Measurements from ENCODE around the gene CD79A. TPM values are rescaled to one million over a fixed set of nuclear protein-coding genes. Genes with fewer than 3 reads are reported as not detected.

Gene CD79A
- total and polyA plus RNA-seq, 7 donors: 1.8 to 169 (median 3.6) TPM; not detected in 4

DNA sequence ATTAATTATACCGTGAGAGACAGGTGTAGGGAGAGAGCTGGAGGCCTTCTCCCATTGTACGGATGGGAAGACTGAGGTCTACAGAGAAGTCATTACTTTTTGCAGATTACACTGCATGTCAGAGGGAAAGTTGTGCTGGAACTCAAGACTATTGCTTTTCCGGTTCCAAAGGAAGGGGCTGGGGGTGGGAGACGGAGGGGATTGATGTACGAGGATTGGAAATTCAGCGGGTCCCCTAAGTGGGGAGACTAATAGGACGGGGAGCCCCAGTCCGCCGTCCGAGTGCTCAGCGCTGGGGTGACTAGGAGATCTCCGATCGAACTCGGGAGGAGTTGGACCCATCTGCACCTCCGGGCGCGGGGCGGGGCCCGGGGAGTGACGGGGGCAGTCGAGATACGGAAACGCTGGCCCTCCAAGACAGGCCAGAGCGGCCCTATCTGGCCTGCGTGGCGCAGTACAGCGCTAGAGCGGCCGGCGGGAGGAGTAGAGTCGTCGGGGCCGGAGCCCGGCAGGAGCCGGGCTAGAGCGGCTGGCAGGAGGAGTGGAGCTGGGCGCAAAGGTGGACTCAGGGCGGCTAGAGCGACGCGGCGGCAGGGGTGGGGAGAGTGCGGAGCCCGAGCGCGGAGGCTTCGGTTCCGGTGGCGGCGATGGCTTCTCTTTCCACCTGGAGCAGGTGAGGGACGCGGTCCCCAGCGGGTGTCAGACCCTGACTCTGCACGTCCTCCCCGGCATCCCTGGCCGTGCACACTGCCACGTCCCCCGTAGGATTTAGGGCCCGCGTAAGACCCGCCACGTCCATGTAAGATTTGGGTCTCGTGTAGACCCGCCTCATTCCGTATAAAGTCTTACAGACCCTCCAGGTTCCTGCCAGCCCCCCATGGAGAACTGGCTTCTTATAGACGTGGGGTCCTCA, 7.0 kb downstream of the CD79A start:
- WGBS, 2 donors: 1% methylated on average over 66 of the region's 66 CpGs
- no peaks in the 10 kb centered on the region for H3K27me3 ChIP-seq
- peak overlapping the region; percentile 81 to 97 (median 90) for H3K4me3 ChIP-seq
- peak overlapping the region; percentile 72 to 86 (median 84) for H3K27ac ChIP-seq
- H3K4me1 ChIP-seq: peaks cover 0 to 38% (median 17%) of the 10 kb centered on the region in 4 donors
- intact Hi-C loops (cut with DNase I): no loop called here
- H3K9me3 ChIP-seq: no peaks in the 10 kb centered on the region
- peaks cover 0 to 5% (median 2%) of the 10 kb centered on the region in 4 donors for H3K36me3 ChIP-seq
- DNase-seq: peak; percentile 97
- TF ChIP-seq POLR2AphosphoS5 (IDR thresholded peaks at IDR 0.05) (peak; percentile 66 to 84 (median 81)), POLR2A (IDR thresholded peaks at IDR 0.05) (peak; percentile 29 to 67), EP300 (IDR thresholded peaks at IDR 0.05) (no peak)
- TF ChIP-seq, protein P1, sequence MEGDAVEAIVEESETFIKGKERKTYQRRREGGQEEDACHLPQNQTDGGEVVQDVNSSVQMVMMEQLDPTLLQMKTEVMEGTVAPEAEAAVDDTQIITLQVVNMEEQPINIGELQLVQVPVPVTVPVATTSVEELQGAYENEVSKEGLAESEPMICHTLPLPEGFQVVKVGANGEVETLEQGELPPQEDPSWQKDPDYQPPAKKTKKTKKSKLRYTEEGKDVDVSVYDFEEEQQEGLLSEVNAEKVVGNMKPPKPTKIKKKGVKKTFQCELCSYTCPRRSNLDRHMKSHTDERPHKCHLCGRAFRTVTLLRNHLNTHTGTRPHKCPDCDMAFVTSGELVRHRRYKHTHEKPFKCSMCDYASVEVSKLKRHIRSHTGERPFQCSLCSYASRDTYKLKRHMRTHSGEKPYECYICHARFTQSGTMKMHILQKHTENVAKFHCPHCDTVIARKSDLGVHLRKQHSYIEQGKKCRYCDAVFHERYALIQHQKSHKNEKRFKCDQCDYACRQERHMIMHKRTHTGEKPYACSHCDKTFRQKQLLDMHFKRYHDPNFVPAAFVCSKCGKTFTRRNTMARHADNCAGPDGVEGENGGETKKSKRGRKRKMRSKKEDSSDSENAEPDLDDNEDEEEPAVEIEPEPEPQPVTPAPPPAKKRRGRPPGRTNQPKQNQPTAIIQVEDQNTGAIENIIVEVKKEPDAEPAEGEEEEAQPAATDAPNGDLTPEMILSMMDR (IDR thresholded peaks at IDR 0.05): no peak

DNA sequence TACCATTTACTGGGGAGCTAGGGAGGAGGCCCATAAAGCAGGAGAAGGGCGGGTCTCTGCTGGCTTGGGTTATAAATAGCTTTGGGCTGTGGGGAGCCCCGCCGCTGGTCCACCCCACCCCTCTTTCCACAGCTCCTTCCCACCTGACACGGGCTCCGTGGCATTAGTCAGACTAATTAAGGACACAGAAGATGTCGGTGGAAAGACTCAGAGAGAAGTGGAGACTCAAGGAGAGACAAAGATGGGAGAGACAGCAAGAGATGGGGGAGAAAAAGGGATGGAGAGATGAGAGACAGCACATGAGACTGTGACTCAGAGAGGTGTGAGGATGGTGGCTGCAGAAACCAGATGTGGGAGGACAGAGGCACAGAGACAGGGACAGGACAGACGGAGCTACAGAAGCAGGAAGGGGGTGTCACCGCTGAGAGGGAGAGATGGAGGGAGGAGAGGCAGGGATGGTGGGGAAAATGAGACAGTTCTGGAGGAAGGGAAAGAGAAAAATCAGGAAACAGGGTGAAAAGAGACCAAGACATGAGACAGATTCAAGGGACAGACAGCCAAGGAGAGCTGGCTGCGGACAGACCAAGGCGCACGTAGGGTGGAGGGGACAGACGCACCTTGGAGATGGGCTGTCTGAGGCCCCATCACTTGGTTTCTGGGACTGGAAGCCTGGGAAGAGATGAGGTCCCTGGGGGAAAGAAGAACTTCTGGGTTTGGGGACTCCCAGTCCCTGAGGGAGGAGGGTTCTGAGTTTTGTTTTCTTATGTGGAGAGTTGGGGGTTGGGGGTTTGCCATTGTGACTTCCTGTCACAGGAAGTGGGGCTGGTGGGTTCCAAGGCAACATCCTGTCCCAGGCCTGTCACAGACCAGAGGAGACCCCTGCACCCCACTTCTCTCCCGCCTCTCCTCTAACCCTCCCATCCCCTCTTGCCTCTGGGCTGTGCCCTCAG, 10.0 kb downstream of the CD79A start:
- Histone ChIP-seq H3K36me3 (peaks cover 0 to 24% (median 6%) of the 10 kb centered on the region in 4 donors), H3K4me1 (peaks cover 0 to 38% (median 17%) of the 10 kb centered on the region in 4 donors), H3K27me3 (no peaks in the 10 kb centered on the region), H3K4me3 (no peak overlapping the region), H3K27ac (no peak overlapping the region), H3K9me3 (no peaks in the 10 kb centered on the region)
- no peak for DNase-seq
- TF ChIP-seq, protein P1 (IDR thresholded peaks at IDR 0.05): no peak
- TF ChIP-seq POLR2A (IDR thresholded peaks at IDR 0.05) (no peak), POLR2AphosphoS5 (IDR thresholded peaks at IDR 0.05) (no peak), EP300 (IDR thresholded peaks at IDR 0.05) (no peak)
- 30 to 41% methylated on average over 13 of the region's 13 CpGs for WGBS, 2 donors
- intact Hi-C loops (cut with DNase I): no loop called here

DNA sequence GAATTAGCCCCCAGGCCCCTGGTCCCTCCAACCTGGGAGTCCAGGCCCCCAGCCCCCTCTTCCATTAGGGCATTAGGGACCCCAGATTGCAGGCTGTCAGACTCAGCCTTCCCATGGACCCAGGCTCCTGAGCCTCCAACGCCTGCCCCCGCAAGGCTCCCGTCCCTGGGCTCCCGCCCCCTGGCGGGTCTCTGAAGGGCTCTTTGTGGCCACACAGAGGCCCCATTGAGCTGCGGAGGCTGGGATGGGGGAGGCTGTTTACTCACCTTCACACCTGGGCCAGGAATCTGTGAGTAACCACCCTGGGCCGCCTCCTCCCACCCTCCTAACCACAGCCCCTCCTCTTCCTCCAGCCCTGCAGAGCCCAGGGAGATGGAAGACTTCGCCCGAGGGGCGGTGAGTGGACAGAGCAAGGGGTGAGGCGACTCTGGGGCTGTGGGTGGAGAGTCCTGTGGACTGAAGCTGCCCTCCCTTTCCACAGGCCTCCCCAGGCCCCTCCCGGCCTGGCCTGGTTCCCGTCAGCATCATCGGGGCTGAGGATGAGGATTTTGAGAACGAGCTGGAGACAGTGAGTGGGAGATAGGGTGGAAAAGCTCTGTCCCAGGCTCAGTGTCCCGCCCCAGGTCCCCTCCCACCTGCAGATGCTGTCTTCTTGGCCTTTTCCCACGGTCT, 10.8 kb downstream of the CD79A start:
- intact Hi-C loops (cut with DNase I): no loop called here
- peaks cover 0 to 38% (median 14%) of the 10 kb centered on the region in 4 donors for H3K4me1 ChIP-seq
- 14 to 22% methylated on average over 17 of the region's 17 CpGs for WGBS, 2 donors
- no peaks in the 10 kb centered on the region for H3K9me3 ChIP-seq
- peaks cover 0 to 31% (median 14%) of the 10 kb centered on the region in 4 donors for H3K36me3 ChIP-seq
- TF ChIP-seq EP300 (IDR thresholded peaks at IDR 0.05): no peak
- TF ChIP-seq, protein P1 (IDR thresholded peaks at IDR 0.05): no peak
- TF ChIP-seq POLR2A (IDR thresholded peaks at IDR 0.05): no peak
- no peak for TF ChIP-seq POLR2AphosphoS5 (IDR thresholded peaks at IDR 0.05)
- H3K27ac ChIP-seq: no peak overlapping the region
- H3K27me3 ChIP-seq: no peaks in the 10 kb centered on the region
- no peak for DNase-seq
- H3K4me3 ChIP-seq: no peak overlapping the region

DNA sequence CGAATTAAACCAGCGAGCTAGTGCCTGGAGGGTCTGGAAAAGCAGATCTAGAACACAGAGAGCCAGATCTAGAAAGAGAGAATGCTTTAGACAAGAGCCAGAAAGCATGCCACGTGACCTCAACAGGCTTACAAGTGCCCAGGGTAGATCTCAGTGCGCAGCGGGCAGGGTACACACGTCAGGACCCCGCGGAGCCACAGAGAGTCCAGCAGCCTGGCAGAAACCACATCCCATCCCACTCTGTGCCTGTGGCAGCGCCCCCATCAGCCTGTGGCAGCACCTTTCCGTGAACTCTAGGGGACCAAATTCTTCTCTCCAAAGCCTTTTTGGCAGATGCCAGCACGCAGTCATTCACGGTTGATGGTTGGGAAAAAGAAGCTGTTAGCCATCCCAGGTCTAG, 11.8 kb downstream of the CD79A start:
- Histone ChIP-seq H3K4me3 (no peak overlapping the region), H3K9me3 (no peaks in the 10 kb centered on the region), H3K27ac (no peak overlapping the region), H3K27me3 (no peaks in the 10 kb centered on the region), H3K4me1 (peaks cover 0 to 31% (median 11%) of the 10 kb centered on the region in 4 donors), H3K36me3 (peaks cover 0 to 32% (median 16%) of the 10 kb centered on the region in 4 donors)
- intact Hi-C loops (cut with DNase I): no loop called here
- TF ChIP-seq POLR2AphosphoS5 (IDR thresholded peaks at IDR 0.05) (no peak), EP300 (IDR thresholded peaks at IDR 0.05) (no peak), POLR2A (IDR thresholded peaks at IDR 0.05) (no peak)
- TF ChIP-seq, protein P1 (IDR thresholded peaks at IDR 0.05): no peak
- no peak for DNase-seq
- 85 to 92% methylated on average over 12 of the region's 12 CpGs for WGBS, 2 donors

Measured in sigmoid colon (tissue), 7 donors.